Glomerular visceral epithelial cell (primary cell): ENCODE data around the gene LNX1.
"Not testable (repeated sequence)": the region's sequence is repeated elsewhere in the genome, so short reads cannot be mapped to it uniquely, and the experiment has no call there.

ENCODE experiments used
- DNase-seq: peaks from one replicate; pipeline ENCODE4 v3.0.0-alpha.2; 2016; ENCODE audit errors: extremely low spot score

The LNX1 gene

GRCh38 chr4:53463340-53463739 lies 127.9 kb downstream of the LNX1 start:
- DNase-seq = no peak

DNA sequence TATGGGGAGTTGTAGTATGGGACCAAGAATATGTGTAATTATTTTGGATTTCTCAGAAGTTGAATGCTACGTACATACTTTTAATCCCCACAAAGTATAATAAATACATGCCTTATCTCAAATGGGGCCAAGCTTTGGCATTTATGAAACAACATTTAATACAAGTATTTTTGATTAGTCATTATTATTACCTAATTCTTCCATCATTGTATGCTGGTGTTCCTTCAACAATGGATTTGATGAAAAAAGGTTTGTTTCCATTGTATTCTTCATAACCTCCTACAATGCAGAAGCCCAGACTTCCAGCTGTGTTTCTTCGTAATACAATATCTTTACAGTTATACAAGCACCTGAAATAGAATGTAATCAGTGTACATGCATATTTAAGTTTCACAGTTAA lies 130.0 kb downstream of the LNX1 start:
- DNase-seq = no peak

GRCh38 chr4:53459548-53459947 lies 131.7 kb downstream of the LNX1 start:
- peak; percentile 31 for DNase-seq

DNA sequence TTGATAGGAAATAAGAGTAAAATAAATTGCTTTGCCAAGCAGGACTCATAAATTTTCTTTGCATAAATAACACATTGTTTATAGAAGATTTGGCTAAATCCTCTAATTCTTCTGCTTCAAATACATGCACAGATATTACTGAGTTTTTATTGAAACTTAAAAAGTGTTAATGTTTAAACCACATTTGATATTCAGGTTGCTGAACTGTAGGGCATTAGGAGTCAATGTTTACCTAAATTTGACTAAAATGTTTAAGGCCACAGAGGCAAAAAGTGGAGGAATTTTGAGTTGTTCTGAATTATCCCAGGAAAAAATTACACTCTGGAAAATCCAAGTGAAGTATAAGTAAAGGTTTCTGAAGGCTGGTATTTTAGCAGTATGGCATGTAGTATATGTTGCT lies 135.1 kb downstream of the LNX1 start:
- DNase-seq = no peak

DNA sequence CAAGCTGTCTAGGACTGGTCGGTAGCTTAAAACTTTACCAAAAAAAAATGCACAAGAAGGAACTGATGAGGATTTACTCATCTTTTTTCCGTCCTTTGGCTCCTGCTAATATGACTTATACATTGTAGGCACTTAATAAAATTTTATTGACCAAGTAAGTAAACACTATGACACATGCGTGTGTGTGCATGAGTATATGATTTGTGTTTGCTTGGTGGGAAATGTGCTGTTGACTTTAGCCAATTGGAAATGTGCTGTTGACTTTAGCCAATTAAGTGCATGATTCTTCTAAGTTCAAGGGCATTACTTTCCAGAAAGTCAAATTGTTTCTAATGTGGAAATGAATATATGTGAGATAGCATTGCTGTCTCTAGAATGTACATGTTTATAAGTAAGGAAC lies 135.5 kb downstream of the LNX1 start:
- no peak for DNase-seq

- no peak for DNase-seq
Measured at GRCh38 chr4:53453385-53453784, 137.9 kb downstream of the LNX1 start.

DNA sequence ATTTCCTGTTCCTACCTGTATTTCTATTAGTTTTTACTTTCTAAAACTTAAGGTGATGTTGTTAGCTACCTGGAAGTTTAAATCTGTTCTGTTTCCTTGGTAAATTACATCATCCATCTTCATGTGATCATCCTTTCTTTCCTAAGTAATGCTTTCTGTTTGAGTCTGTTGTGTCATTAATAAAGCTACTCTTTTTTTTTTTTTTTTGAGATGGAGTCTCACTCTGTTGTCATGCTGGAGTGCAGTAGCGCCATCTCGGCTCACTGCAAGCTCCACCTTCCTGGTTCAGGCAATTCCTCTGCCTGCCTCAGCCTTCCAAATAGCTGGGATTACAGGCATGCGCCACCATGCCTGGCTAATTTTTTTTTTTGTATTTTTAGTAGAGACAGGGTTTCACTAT lies 140.5 kb downstream of the LNX1 start:
- no peak for DNase-seq

DNA sequence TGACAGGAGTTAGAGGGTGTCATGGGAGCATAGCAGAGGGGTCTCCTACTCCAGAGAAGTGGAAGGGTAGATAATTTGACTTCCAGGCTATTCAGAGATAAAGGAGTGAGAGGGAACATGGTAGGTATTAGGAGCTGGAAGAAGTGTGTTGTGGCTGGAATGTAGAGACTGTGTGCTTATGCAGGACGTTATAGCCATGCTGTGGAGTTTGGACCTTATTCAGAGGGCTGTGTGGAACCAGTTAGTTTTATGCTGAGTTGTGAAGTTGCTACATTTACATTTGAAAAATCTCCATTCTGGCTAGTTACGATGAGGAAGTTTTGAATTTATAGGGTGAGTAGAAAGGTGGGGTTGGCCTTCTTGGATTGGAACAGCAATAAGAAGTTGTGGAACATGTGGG lies 146.3 kb downstream of the LNX1 start:
- DNase-seq = no peak

GRCh38 chr4:53441564-53441963 lies 149.7 kb downstream of the LNX1 start:
- DNase-seq = no peak

DNA sequence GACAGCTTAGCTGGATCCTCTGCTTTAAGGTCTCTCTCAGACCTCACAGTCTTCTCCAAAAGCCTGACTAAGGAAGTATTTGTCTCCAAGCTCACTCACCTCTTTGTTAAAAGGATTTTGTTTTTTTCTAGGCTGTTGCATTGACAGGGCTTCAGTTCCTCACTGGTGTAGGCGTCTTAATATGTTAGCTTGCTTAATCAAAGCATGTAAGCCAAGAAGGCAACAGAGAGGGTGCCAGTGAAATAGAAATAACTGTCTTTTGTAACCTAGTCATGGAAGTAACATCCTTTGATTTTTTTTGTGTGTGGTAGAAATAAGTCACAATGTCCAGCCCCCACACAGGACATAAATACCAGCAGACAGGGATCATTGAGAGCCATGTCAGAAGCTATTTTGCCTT lies 155.0 kb downstream of the LNX1 start:
- DNase-seq = no peak

DNA sequence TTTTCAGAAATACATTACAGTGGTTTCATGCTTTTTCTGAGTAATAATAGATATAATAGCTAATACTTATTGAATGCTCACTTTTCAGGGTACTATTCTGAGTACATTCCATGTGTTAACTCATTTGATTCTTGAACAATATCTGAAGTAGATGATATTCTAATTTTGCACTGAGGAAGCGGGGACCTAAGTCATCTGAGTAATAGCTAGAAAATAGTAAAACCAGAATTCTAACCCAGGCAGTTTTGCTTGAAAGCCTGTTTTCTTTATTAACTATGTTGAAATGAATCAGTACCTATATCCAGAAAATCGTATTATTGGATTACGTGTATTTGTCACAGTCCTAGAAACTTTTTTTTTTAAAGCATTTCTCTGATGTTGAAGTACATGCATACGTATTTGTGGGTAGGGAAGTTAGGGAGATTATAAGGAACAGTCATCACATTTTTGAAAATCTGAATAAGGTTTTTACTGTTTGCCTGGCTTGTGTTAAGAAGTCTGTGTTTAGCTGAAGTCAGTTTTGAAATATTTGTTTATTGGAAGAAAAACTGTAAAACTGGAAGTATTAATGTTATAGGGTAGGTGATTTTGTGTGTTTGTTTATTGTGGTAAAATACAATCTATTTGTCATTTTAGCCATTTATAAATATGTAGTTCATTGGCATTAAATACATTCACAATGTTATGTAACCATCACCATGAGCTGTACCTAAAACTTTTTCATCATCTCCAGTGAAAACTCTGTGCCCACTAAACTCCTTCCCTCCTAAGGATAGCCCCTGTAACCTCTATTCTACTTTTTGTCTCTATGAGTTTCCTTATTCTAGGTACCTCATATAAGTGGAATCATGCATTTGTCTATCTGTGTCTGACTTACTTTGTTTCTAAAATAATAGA lies 158.5 kb downstream of the LNX1 start:
- DNase-seq = no peak

GRCh38 chr4:53431052-53431451 lies 160.2 kb downstream of the LNX1 start:
- no peak for DNase-seq

DNA sequence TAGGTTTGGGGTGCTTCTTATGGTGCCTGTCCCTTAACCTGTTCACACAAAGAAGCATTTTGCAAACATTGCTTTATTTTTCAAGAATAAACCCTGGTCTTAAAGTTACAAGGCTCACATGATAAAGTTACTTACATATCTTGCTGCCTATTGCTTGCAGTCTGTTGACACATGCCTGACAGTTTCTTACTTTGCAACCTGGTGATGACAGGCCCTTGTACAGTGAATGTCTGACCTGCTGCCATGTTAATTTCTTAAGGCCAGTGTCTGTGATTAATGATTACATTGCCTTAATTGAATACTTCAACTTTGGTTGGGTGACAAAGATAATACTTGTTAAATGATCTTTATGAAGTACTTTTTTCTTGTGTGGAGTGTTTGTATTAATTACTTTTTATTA lies 163.9 kb downstream of the LNX1 start:
- no peak for DNase-seq

GRCh38 chr4:53424280-53424679 lies 167.0 kb downstream of the LNX1 start:
- no peak for DNase-seq

DNA sequence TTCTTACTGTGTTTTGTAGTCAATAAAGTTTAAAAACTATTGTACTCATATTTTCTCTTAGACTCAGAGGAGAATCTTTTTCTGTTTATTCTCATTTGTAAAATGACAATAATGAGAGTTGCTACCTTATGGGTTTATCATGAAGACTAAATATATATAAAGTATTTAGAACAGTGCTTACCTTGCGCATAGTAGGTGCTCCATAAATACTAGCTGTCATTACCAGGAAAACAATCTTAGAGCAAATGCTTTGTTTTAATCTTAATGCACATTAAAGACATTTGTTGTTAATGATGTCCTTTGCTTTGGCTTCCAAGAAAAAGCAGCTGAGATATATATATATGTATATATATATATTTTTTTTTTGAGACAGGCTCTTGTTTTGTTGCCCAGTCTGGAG lies 168.9 kb downstream of the LNX1 start:
- DNase-seq = no peak

DNA sequence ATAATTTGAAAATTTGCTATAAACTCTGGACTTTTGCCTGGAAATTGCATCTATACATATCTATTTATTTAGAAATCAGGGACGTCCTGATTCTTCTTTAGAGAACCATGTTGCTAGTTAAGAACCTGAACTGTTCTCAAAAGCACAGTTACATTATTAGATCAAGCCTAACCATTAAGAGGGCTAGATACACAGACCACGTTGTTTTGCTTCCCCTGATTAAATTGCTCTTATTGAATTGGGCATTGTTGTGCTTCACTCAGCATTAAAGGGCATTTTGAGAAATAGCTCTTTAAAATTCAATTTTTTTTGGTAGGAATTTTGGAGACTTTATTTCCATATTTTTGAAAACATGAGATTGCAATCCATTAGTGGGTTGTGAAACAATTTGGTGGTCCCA lies 169.5 kb downstream of the LNX1 start:
- DNase-seq = no peak

DNA sequence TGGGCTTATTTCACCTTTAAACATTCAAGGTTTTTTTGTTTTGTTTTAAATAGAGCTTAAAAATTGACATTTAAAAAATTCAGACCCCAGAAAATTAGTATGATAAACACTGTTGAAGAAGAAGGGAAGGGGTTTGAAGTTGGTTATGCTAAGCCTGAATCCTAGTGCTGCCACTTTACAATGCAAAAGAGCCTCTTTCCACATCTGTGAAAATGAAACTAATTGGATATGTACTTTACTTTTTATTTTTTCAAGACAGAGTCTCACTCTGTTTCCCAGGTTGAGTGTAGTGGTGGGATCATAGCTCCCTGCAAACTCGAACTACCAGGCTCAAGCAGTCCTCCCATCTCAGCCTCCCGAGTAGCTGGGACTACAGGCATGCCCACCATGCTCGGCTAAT lies 172.1 kb downstream of the LNX1 start:
- DNase-seq = no peak

GRCh38 chr4:53409479-53409878 lies 181.8 kb downstream of the LNX1 start:
- DNase-seq = not testable (repeated sequence)
